OCI-LY3 (cell line): ENCODE results near the gene ACSS1.

Experiments
- CTCF ChIP-seq: fragments of 200-600, 300-600 bp; sonication (generic); IDR thresholded peaks from 2 replicates; pipeline ENCODE4 v1.5.1; 2014; ENCODE audit warnings: antibody characterized with exemption, low read length, low read depth
- EZH2phosphoT487 ChIP-seq: fragments of 200-600 bp; shearing (Covaris generic); IDR thresholded peaks from 2 replicates; pipeline ENCODE4 v1.6.1; 2018; ENCODE audit warnings: antibody characterized with exemption, mixed run types, low read depth

GRCh38 chr20:24981790-24982189 lies 76.1 kb downstream of the ACSS1 start:
- TF ChIP-seq CTCF (no peak), EZH2phosphoT487 (no peak)
